Keratinocyte (primary cell): ENCODE measurements around the gene AAGAB. TPM values are rescaled to one million over a fixed set of nuclear protein-coding genes. Genes with fewer than 3 reads are reported as not detected.
A peak's percentile ranks its signal among the peaks of the same experiment; 100 is the strongest.

Experiments
- DNase-seq: peaks from one replicate; pipeline ENCODE4 v3.0.0-alpha.2; 2011; ENCODE audit warnings: low read depth, missing footprints, low spot score
- FAIRE-seq: peaks from 2 replicates; lab custom pipeline; 2011; peaks lifted over from hg19 to GRCh38; lab: Jason Lieb, UNC
- H2AFZ ChIP-seq: 2 replicates; pipeline ENCODE4 v1.6.0; 2012; ENCODE audit warnings: low read length, control low read depth, inconsistent platforms; ENCODE audit not compliant: control insufficient read depth
- H3K27ac ChIP-seq: 2 replicates; pipeline ENCODE4 v1.5.1; 2011; ENCODE audit warnings: low read length; ENCODE audit not compliant: control insufficient read depth, insufficient read depth
- H3K27me3 ChIP-seq: 3 replicates; pipeline ENCODE4 v1.6.0; 2011; ENCODE audit warnings: low read length; ENCODE audit not compliant: control insufficient read depth, insufficient read depth; ENCODE audit errors: extremely low read depth
- H3K36me3 ChIP-seq, 2 experiments: 2 replicates in 1 of 2; 3 replicates in 1 of 2; pipeline ENCODE4 v1.5.1; 2011; ENCODE audit warnings: low read length in 2 of 2, mild to moderate bottlenecking in 1 of 2; ENCODE audit not compliant: control insufficient read depth in 2 of 2, insufficient read depth in 2 of 2; ENCODE audit errors: extremely low read depth in 1 of 2
- H3K4me1 ChIP-seq: 3 replicates; pipeline ENCODE4 v1.5.1; 2011; ENCODE audit warnings: low read length; ENCODE audit not compliant: control insufficient read depth, insufficient read depth; ENCODE audit errors: extremely low read depth
- H3K4me2 ChIP-seq: 3 replicates; pipeline ENCODE4 v1.6.0; 2011; ENCODE audit warnings: low read depth, low read length; ENCODE audit not compliant: control insufficient read depth, insufficient read depth; ENCODE audit errors: extremely low read depth
- H3K4me3 ChIP-seq, 3 experiments: fragments of 200-600 bp in 1 of 3; sonication (generic) in 1 of 3; 2 replicates in 2 of 3; 3 replicates in 1 of 3; pipeline ENCODE4 v1.5.1; 2011 to 2016; ENCODE audit warnings: low read length in 3 of 3, mild to moderate bottlenecking in 3 of 3, control low read depth in 2 of 3, inconsistent platforms in 1 of 3, low read depth in 1 of 3, mixed read lengths in 1 of 3, mixed run types in 1 of 3, moderate library complexity in 1 of 3; ENCODE audit not compliant: control insufficient read depth in 2 of 3, insufficient read depth in 2 of 3; ENCODE audit errors: extremely low read depth in 1 of 3
- H3K79me2 ChIP-seq: 2 replicates; pipeline ENCODE4 v1.6.0; 2012; ENCODE audit warnings: low read length; ENCODE audit not compliant: control insufficient read depth, insufficient read depth
- H3K9ac ChIP-seq: 3 replicates; pipeline ENCODE4 v1.6.0; 2011; ENCODE audit warnings: low read length; ENCODE audit not compliant: control insufficient read depth, insufficient read depth; ENCODE audit errors: extremely low read depth
- H3K9me1 ChIP-seq: 3 replicates; pipeline ENCODE4 v1.6.0; 2011; ENCODE audit warnings: low read length; ENCODE audit not compliant: control insufficient read depth, insufficient read depth; ENCODE audit errors: extremely low read depth
- H3K9me3 ChIP-seq: 2 replicates; pipeline ENCODE4 v1.5.1; 2012; ENCODE audit warnings: low read depth, low read length; ENCODE audit not compliant: control insufficient read depth
- H4K20me1 ChIP-seq: 3 replicates; pipeline ENCODE4 v1.6.0; 2011; ENCODE audit warnings: low read length; ENCODE audit not compliant: control insufficient read depth, insufficient read depth; ENCODE audit errors: extremely low read depth
- CTCF ChIP-seq, 3 experiments: IDR thresholded peaks in 1 of 3; conservative IDR thresholded peaks in 1 of 3; optimal IDR thresholded peaks in 1 of 3; 2 replicates in 2 of 3; 3 replicates in 1 of 3; pipeline versions ENCODE3 to v1.5.1; 2011; ENCODE audit warnings: low read length in 3 of 3, mild to moderate bottlenecking in 3 of 3, moderate library complexity in 2 of 3, control low read depth in 1 of 3, inconsistent platforms in 1 of 3; ENCODE audit not compliant: insufficient read depth in 2 of 3; ENCODE audit errors: extremely low read depth in 1 of 3
- EZH2 ChIP-seq: IDR thresholded peaks from one replicate; pipeline ENCODE4 v1.6.1; 2012; ENCODE audit warnings: inconsistent platforms, mild to moderate bottlenecking, low read length, moderate library complexity
- dilution Hi-C: fragments of 300-500 bp; cut with MboI; formaldehyde crosslinking; loops from one replicate; pipeline ENCODE4 v1.7.0; 2020; ENCODE audit warnings: low sequenced_read_pairs; ENCODE audit not compliant: extremely low pct_ligation_motif_present
- polyA plus RNA-seq, 5 experiments: library from polyadenylated mRNA; depleted of rRNA in 3 of 5; stranded (reverse) in 3 of 5; stranded (forward) in 1 of 5; unstranded in 1 of 5; fragments of >200 nt; gene quantifications; 1 replicate in 1 of 5; 2 replicates in 3 of 5; 3 replicates in 1 of 5; pipeline versions ENCODE4 v1.2.1 to v1.2.3, GENCODE V29; 2011 to 2012; ENCODE audit warnings: missing spikeins in 2 of 5, low read depth in 1 of 5, low replicate concordance in 1 of 5

Gene AAGAB
- polyA plus RNA-seq, 1 donor (not counting 4 experiments of a cell fraction or from before 2014, with no cell fraction given) = 82.7 TPM

- dilution Hi-C loops = no loop called here
- DNase-seq (no peak), FAIRE-seq (no peak)
- TF ChIP-seq CTCF (optimal IDR thresholded peaks at IDR 0.05 in 1 of 3, IDR thresholded peaks at IDR 0.05 in 1 of 3, conservative IDR thresholded peaks at IDR 0.05 in 1 of 3; ENCODE audit: extremely low read depth in 1 of 3, insufficient read depth in 2 of 3, low read length in 3 of 3) = no peak
- no peak for TF ChIP-seq EZH2
- Histone ChIP-seq H2AFZ (no peak overlapping the region), H4K20me1 (no peaks in the 10 kb centered on the region), H3K79me2 (peaks cover 27% of the 10 kb centered on the region), H3K9me1 (peaks cover 5% of the 10 kb centered on the region), H3K36me3 (peaks cover 35 to 65% of the 10 kb centered on the region in 2 experiments), H3K9me3 (no peaks in the 10 kb centered on the region), H3K4me2 (no peak overlapping the region), H3K27ac (peak overlapping the region; percentile 32), H3K4me1 (peaks cover 58% of the 10 kb centered on the region), H3K9ac (no peak overlapping the region), H3K27me3 (no peaks in the 10 kb centered on the region), H3K4me3 (peak overlapping the region in 1 of 3 experiments; percentile 9)
Observed at GRCh38 chr15:67172172-67172571, 82.3 kb downstream of the AAGAB start.

- dilution Hi-C loops = no loop called here
- no peak for DNase-seq
- H3K27ac ChIP-seq = no peak overlapping the region
Observed at GRCh38 chr15:67171471-67171870, 83.0 kb downstream of the AAGAB start.

More at GRCh38 chr15:67171471-67171870, 83.0 kb downstream of the AAGAB start:
- Histone ChIP-seq H3K4me3 (no peak overlapping the region), H3K4me1 (peaks cover 59% of the 10 kb centered on the region), H2AFZ (no peak overlapping the region), H3K9ac (no peak overlapping the region), H3K4me2 (no peak overlapping the region), H3K9me3 (no peaks in the 10 kb centered on the region), H3K36me3 (peaks cover 40 to 66% of the 10 kb centered on the region in 2 experiments), H4K20me1 (no peaks in the 10 kb centered on the region), H3K27me3 (no peaks in the 10 kb centered on the region), H3K9me1 (peaks cover 5% of the 10 kb centered on the region), H3K79me2 (peaks cover 30% of the 10 kb centered on the region)
- no peak for FAIRE-seq
- TF ChIP-seq CTCF (optimal IDR thresholded peaks at IDR 0.05 in 1 of 3, IDR thresholded peaks at IDR 0.05 in 1 of 3, conservative IDR thresholded peaks at IDR 0.05 in 1 of 3; ENCODE audit: extremely low read depth in 1 of 3, insufficient read depth in 2 of 3, low read length in 3 of 3) (no peak), EZH2 (no peak)
